Left ventricle myocardium inferior (tissue), 1 donor: ENCODE results near the gene PBX3. TPM values are rescaled to one million over a fixed set of nuclear protein-coding genes. Genes with fewer than 3 reads are reported as not detected.

Experiments
- DNase-seq: peaks from one replicate; pipeline ENCODE4 v3.0.0-alpha.2; 2020
- H3K27ac ChIP-seq: fragments of 200-600 bp; replicated peaks from 2 replicates; pipeline ENCODE4 v1.8.0; 2021
- H3K27me3 ChIP-seq: fragments of 200-600 bp; 2 replicates; pipeline ENCODE4 v1.8.0; 2021; ENCODE audit warnings: low read depth
- H3K36me3 ChIP-seq: fragments of 200-600 bp; 2 replicates; pipeline ENCODE4 v1.8.0; 2021
- H3K4me1 ChIP-seq: fragments of 200-600 bp; 2 replicates; pipeline ENCODE4 v1.8.0; 2021
- H3K4me3 ChIP-seq: fragments of 200-600 bp; 2 replicates; pipeline ENCODE4 v1.8.0; 2021; ENCODE audit warnings: mild to moderate bottlenecking, moderate library complexity
- H3K9me3 ChIP-seq: fragments of 200-600 bp; replicated peaks from 2 replicates; pipeline ENCODE4 v1.8.0; 2021
- CTCF ChIP-seq: fragments of 200-600 bp; IDR thresholded peaks from 2 replicates; pipeline ENCODE4 v1.8.0; 2021; ENCODE audit warnings: antibody characterized with exemption, mild to moderate bottlenecking, borderline replicate concordance
- intact Hi-C: fragments of 100-400 bp; cut with micrococcal nuclease; formaldehyde crosslinking; loops from one replicate; pipeline ENCODE4 v1.11.0; 2022
- total RNA-seq: library from RNA; stranded (reverse); fragmentation: NEBNext Ultra II Directional; extraction: Animal tissue kit (Norgen Biotek cat#: 25700); gene quantifications from one replicate; pipeline ENCODE4 v1.2.1, GENCODE V29; 2021
- donor health status: DM: no; HTN: yes; CAD: no; lungs with severe emphysema.

PBX3 gene
- total RNA-seq, 1 donor from 2014 or later = 44.2 TPM

- no peaks in the 10 kb centered on the region for H3K4me1 ChIP-seq
- H3K27me3 ChIP-seq = no peaks in the 10 kb centered on the region
- no peaks in the 10 kb centered on the region for H3K36me3 ChIP-seq
- H3K27ac ChIP-seq = no peak overlapping the region
- no peak for TF ChIP-seq CTCF
- no peak overlapping the region for H3K4me3 ChIP-seq
- H3K9me3 ChIP-seq = peaks cover 7% of the 10 kb centered on the region
- intact Hi-C loops = no loop called here
- DNase-seq = no peak
Measured at GRCh38 chr9:126014726-126015125, 267.6 kb downstream of the PBX3 start.

GRCh38 chr9:126015424-126015823 is 268.3 kb downstream of the PBX3 start:
- no peaks in the 10 kb centered on the region for H3K9me3 ChIP-seq
- intact Hi-C loops = no loop called here
- H3K4me3 ChIP-seq = no peak overlapping the region
- H3K36me3 ChIP-seq = no peaks in the 10 kb centered on the region
- no peaks in the 10 kb centered on the region for H3K4me1 ChIP-seq
- DNase-seq = no peak
- H3K27me3 ChIP-seq = no peaks in the 10 kb centered on the region
- no peak for TF ChIP-seq CTCF
- no peak overlapping the region for H3K27ac ChIP-seq

DNA sequence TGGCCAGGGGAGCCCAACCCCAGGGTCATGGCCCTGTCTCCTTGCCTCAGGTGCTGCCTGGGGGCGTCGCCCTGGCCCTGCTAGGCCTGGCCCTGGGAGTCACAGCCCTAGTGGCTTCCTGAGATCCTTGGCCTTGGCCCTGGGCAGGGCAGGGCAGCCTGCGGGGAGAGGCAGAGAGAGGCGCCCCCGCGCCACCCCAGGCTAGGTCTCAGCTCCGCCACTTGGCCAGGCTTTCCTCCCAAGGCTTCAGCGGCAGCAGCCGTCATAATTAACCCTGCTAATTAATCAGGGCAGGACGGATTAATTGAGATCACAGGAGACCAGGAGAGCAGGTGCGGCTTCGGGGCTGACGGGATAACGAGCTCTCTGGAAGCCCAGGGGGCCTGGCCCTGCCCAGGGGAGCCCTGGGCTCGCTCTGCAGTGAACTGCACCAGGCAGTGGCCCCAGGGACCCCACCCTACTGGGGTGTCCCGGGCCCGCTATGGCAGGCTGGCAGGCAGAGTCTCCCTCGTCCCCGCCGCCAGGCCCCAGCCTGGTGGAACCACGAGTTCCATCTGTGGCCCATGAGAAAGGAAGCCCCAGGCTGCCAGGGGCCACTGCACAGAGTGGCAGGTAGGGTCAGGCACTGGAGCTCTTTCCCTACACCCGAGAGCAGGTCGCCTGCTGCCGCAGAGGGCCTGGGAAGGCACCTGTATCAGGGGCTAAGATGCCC is 269.6 kb downstream of the PBX3 start:
- Histone ChIP-seq H3K36me3 (no peaks in the 10 kb centered on the region), H3K4me3 (no peak overlapping the region), H3K4me1 (no peaks in the 10 kb centered on the region), H3K27me3 (no peaks in the 10 kb centered on the region), H3K9me3 (no peaks in the 10 kb centered on the region), H3K27ac (no peak overlapping the region)
- DNase-seq = no peak
- intact Hi-C loops = no loop called here
- no peak for TF ChIP-seq CTCF

Other genes with a start within 250 kb of the PBX3 start
- gene MAPKAP1, start 40.2 kb upstream of the PBX3 start, total RNA-seq = 127 TPM